Stimulated activated CD8-positive, alpha-beta memory T cell treated with anti-CD3 and anti-CD28 coated beads, Interleukin-4, amount 100 ng/mL, for 48 hours (primary cell): ENCODE results near the gene NCF4.

ENCODE experiments used
- DNase-seq: peaks from one replicate; pipeline ENCODE4 v3.0.0-alpha.2; 2020

Gene NCF4

GRCh38 chr22:36865346-36865745 lies 4.5 kb downstream of the NCF4 start:
- DNase-seq, result no peak

GRCh38 chr22:36867695-36868094 lies 6.9 kb downstream of the NCF4 start:
- no peak for DNase-seq

GRCh38 chr22:36868546-36869181 lies 7.9 kb downstream of the NCF4 start:
- no peak for DNase-seq

GRCh38 chr22:36870250-36870649 lies 9.4 kb downstream of the NCF4 start:
- no peak for DNase-seq

GRCh38 chr22:36871669-36872081 lies 10.9 kb downstream of the NCF4 start:
- DNase-seq, result no peak

GRCh38 chr22:36872084-36872483 lies 11.3 kb downstream of the NCF4 start:
- no peak for DNase-seq

- DNase-seq, result no peak
These were observed 12.2 kb downstream of the NCF4 start for GRCh38 chr22:36872866-36873498.

GRCh38 chr22:36873614-36874308 lies 13.0 kb downstream of the NCF4 start:
- peak; percentile 59 for DNase-seq

- DNase-seq, result no peak
These were observed 13.5 kb downstream of the NCF4 start for GRCh38 chr22:36874309-36874696.

GRCh38 chr22:36874736-36875135 lies 13.9 kb downstream of the NCF4 start:
- DNase-seq, result no peak

GRCh38 chr22:36875741-36876140 lies 14.9 kb downstream of the NCF4 start:
- no peak for DNase-seq

GRCh38 chr22:36879775-36880174 lies 19.0 kb downstream of the NCF4 start:
- DNase-seq, result no peak

GRCh38 chr22:36881504-36882245 lies 20.9 kb downstream of the NCF4 start:
- no peak for DNase-seq

GRCh38 chr22:36884349-36885158 lies 23.7 kb downstream of the NCF4 start:
- no peak for DNase-seq

- DNase-seq, result no peak
These were observed 24.7 kb downstream of the NCF4 start for GRCh38 chr22:36885474-36885873.

- no peak for DNase-seq
These were observed 25.2 kb downstream of the NCF4 start for GRCh38 chr22:36886016-36886415.

GRCh38 chr22:36887162-36887561 lies 26.4 kb downstream of the NCF4 start:
- no peak for DNase-seq

GRCh38 chr22:36891646-36892045 lies 30.8 kb downstream of the NCF4 start:
- DNase-seq, result no peak

- DNase-seq, result no peak
These were observed 31.5 kb downstream of the NCF4 start for GRCh38 chr22:36892292-36892691.

GRCh38 chr22:36893262-36893661 lies 32.5 kb downstream of the NCF4 start:
- DNase-seq, result no peak

GRCh38 chr22:36894266-36894665 lies 33.5 kb downstream of the NCF4 start:
- DNase-seq, result no peak

GRCh38 chr22:36897611-36898010 lies 36.8 kb downstream of the NCF4 start:
- no peak for DNase-seq

GRCh38 chr22:36898690-36899089 lies 37.9 kb downstream of the NCF4 start:
- no peak for DNase-seq
